Activated B cell treated with CpG ODN at 0.5 μM for 24 hours (primary cell): ENCODE measurements around the gene FAM234B. TPM values are rescaled to one million over a fixed set of nuclear protein-coding genes. Genes with fewer than 3 reads are reported as not detected.

Source experiments
- ATAC-seq: fragments of 200-7000 bp; cut with Tn5 transposase; one replicate; pipeline ENCODE4 v1.10.0; 2021; ENCODE audit warnings: low read depth, mild to moderate bottlenecking, moderate library complexity
- CTCF ChIA-PET: fragments of 350-600 bp; sonication (Branson Sonifier 250); formaldehyde crosslinking; loops from one replicate; lab custom pipeline; 2021; ENCODE audit warnings: antibody characterized with exemption; lab: Charles Lee
- POLR2A ChIA-PET: fragments of 350-600 bp; sonication (Branson Sonifier 250); formaldehyde crosslinking; loops from one replicate; lab custom pipeline; 2021; ENCODE audit warnings: antibody characterized with exemption; lab: Charles Lee
- DNase-seq: peaks from one replicate; pipeline ENCODE4 v3.0.0; 2022
- H3K27ac Mint-ChIP-seq: one replicate; pipeline ENCODE4 v1.8.0; 2020; ENCODE audit warnings: mixed read lengths
- H3K27me3 Mint-ChIP-seq: one replicate; pipeline ENCODE4 v1.8.0; 2021; ENCODE audit warnings: mixed read lengths
- H3K36me3 Mint-ChIP-seq: one replicate; pipeline ENCODE4 v1.8.0; 2021; ENCODE audit warnings: low read depth, mixed read lengths
- H3K4me1 Mint-ChIP-seq: one replicate; pipeline ENCODE4 v1.8.0; 2021; ENCODE audit warnings: mixed read lengths
- H3K4me3 Mint-ChIP-seq: one replicate; pipeline ENCODE4 v1.8.0; 2020; ENCODE audit warnings: mild to moderate bottlenecking, mixed read lengths
- H3K9me3 Mint-ChIP-seq: one replicate; pipeline ENCODE4 v1.8.0; 2020; ENCODE audit warnings: mixed read lengths
- intact Hi-C: fragments of 100-400 bp; cut with micrococcal nuclease; formaldehyde crosslinking; loops from one replicate; pipeline ENCODE4 v1.15.1; 2024
- total RNA-seq: library from RNA; stranded (reverse); gene quantifications from 2 replicates; pipeline ENCODE4 v1.2.3, GENCODE V29; 2022
- TF ChIP-seq, protein P1 (sequence below): fragments of 200-600 bp; IDR thresholded peaks from one replicate; pipeline ENCODE4 v1.8.0; 2022; ENCODE audit warnings: antibody characterized with exemption, mild to moderate bottlenecking

FAM234B gene
- total RNA-seq, 1 donor from 2014 or later: 6.3 TPM

DNA sequence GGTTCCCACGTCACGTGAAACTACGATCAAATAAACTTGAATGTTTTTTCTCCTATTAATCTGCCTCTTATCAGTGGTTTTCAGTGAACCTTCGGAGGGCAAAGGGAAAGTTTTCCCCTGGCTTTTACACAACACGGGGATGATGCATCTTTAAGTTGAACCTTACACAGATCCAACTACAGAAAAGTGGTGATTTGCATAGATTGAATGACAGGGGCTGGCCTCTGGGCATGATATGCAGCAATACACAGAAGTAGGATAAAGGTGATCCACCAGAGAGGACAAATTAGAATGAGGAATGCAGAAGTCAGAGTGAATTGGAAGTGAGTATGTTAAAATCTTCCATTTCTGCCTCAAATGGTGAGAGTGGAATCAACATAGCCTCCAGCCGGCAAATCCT, 47.7 kb downstream of the FAM234B start:
- peaks cover 2% of the 10 kb centered on the region for H3K27me3 Mint-ChIP-seq

DNA sequence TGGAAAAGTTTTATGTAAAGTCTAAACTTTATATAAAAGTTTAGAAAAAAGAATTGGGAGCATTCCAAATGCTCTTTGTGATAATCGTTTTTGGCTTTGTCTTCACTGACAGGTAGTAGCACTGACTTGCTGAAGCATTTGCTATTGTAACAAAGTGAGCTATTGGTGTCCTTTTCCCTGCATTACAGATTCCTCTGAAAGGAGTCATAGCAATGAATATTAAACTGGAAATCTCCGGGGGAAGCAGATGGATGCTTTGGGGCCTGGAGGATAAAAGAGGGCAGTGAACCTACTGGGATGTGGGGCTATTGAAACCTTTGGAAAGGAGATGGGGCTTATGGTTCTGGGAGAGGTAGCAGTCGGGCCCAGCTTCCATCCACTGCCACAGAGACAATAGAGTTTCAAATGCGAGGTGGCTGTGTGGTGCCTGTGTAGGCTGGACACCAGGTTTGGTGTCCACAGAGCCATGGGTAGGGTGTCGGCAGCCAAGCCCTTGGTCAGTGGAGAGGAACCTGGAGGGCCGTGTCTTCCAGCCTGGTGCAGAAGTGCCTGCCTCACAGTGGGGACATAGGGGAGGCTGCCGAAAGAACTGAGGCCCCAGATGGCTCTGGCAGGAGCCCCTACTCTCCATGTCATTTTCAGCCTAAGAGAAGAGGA, 49.1 kb downstream of the FAM234B start:
- ChIA-PET CTCF (interaction anchor here (2.9 kb wide), 1 partner anchor 118 kb away, joined by 7 read pairs; no protein-coding TSS in a partner anchor), POLR2A (interaction anchor here (0.6 kb wide), 1 partner anchor 1451 kb away, joined by 4 read pairs; no protein-coding TSS in a partner anchor)
- no peak for DNase-seq
- no peak overlapping the region for H3K4me3 Mint-ChIP-seq
- intact Hi-C loops: no loop called here
- no peak overlapping the region for H3K27ac Mint-ChIP-seq
- H3K9me3 Mint-ChIP-seq: no peaks in the 10 kb centered on the region
- peaks cover 37% of the 10 kb centered on the region for H3K4me1 Mint-ChIP-seq
- H3K27me3 Mint-ChIP-seq: peaks cover 2% of the 10 kb centered on the region
- TF ChIP-seq, protein P1, sequence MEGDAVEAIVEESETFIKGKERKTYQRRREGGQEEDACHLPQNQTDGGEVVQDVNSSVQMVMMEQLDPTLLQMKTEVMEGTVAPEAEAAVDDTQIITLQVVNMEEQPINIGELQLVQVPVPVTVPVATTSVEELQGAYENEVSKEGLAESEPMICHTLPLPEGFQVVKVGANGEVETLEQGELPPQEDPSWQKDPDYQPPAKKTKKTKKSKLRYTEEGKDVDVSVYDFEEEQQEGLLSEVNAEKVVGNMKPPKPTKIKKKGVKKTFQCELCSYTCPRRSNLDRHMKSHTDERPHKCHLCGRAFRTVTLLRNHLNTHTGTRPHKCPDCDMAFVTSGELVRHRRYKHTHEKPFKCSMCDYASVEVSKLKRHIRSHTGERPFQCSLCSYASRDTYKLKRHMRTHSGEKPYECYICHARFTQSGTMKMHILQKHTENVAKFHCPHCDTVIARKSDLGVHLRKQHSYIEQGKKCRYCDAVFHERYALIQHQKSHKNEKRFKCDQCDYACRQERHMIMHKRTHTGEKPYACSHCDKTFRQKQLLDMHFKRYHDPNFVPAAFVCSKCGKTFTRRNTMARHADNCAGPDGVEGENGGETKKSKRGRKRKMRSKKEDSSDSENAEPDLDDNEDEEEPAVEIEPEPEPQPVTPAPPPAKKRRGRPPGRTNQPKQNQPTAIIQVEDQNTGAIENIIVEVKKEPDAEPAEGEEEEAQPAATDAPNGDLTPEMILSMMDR: no peak
- ATAC-seq: no peak
- H3K36me3 Mint-ChIP-seq: no peaks in the 10 kb centered on the region

More for the DNA sequence above, 47.7 kb downstream of the FAM234B start:
- TF ChIP-seq, protein P1: no peak
- no peak overlapping the region for H3K4me3 Mint-ChIP-seq
- intact Hi-C loops: no loop called here
- H3K36me3 Mint-ChIP-seq: no peaks in the 10 kb centered on the region
- ChIA-PET CTCF (no interaction called here), POLR2A (no interaction called here)
- no peaks in the 10 kb centered on the region for H3K9me3 Mint-ChIP-seq
- ATAC-seq: no peak
- DNase-seq: no peak
- H3K27ac Mint-ChIP-seq: no peak overlapping the region
- peaks cover 25% of the 10 kb centered on the region for H3K4me1 Mint-ChIP-seq

DNA sequence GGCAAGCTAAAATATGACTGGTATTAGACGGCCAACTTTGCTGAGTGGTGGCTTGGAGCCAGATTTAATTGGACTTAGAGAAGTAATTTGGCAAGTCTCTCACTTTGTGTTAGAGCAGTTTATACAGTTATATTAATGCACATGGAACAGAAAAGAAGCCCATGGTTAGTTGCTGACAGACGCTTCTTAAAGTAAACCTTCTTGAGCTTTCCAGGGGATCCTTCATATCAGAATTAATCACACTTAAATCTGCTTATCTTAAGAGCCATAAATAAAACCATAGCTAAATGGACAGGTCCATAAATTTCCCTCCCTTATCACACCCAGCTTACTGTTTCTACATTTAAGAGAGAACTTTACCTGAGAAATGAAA, 49.7 kb downstream of the FAM234B start:
- intact Hi-C loops: no loop called here
- H3K4me1 Mint-ChIP-seq: peaks cover 43% of the 10 kb centered on the region
- TF ChIP-seq, protein P1: no peak

DNA sequence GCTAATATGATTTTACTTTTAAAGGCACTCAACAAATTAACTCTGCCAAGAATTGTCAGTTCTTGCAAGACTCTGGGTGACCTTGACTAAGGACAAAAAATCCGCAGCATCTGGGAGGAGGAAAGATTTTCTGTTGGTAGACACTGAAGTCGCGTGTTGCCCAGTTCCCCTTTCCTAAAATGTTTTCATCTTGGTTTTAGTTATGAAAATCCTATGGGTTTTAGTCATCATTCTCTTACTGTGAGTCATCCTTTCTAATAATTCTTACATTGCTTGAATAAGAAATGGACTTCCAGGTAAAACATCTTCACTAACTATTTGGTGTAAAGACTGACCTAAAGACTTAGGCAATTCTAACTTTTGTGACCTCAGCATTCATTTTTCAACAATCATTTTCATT, 50.2 kb downstream of the FAM234B start:
- ATAC-seq: no peak
- H3K4me3 Mint-ChIP-seq: no peak overlapping the region

More for the DNA sequence above, 49.7 kb downstream of the FAM234B start:
- peaks cover 2% of the 10 kb centered on the region for H3K27me3 Mint-ChIP-seq
- no peak overlapping the region for H3K27ac Mint-ChIP-seq
- ChIA-PET POLR2A (interaction anchor here (0.6 kb wide), 1 partner anchor 1451 kb away, joined by 4 read pairs; no protein-coding TSS in a partner anchor), CTCF (interaction anchor here (2.9 kb wide), 1 partner anchor 117 kb away, joined by 7 read pairs; no protein-coding TSS in a partner anchor)
- no peaks in the 10 kb centered on the region for H3K9me3 Mint-ChIP-seq
- no peak for ATAC-seq
- H3K4me3 Mint-ChIP-seq: no peak overlapping the region
- no peaks in the 10 kb centered on the region for H3K36me3 Mint-ChIP-seq
- no peak for DNase-seq

More for the DNA sequence above, 50.2 kb downstream of the FAM234B start:
- intact Hi-C loops: no loop called here
- ChIA-PET POLR2A (no interaction called here), CTCF (interaction anchor here (2.9 kb wide), 1 partner anchor 117 kb away, joined by 7 read pairs; no protein-coding TSS in a partner anchor)
- H3K36me3 Mint-ChIP-seq: no peaks in the 10 kb centered on the region
- TF ChIP-seq, protein P1: no peak
- peaks cover 46% of the 10 kb centered on the region for H3K4me1 Mint-ChIP-seq
- H3K27me3 Mint-ChIP-seq: peaks cover 2% of the 10 kb centered on the region
- H3K9me3 Mint-ChIP-seq: no peaks in the 10 kb centered on the region
- DNase-seq: no peak
- peak overlapping the region; percentile 25 for H3K27ac Mint-ChIP-seq
